ENCODE measurements around the gene C1orf116.

Gene C1orf116

DNA sequence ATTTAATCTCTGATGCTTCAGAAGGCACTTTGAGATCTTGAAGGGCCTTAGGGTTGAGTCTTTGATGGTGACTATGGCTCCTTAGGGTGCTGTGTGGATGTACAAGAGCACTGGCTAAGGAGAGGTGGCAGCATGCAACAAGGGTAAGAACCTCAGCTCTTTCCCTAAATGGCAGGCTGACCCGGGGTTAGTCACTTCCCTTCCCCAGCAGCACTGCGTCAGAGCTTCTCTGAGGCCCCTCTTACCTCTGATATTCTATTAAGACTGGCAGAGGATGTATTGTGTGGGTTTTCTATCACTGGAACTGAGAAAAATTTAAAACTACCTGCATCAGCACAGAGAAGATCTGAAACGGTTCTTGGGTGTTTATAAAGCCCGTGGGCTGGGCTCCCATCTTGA, 11.8 kb downstream of the C1orf116 start:
- no peak overlapping the region for H3K4me3 ChIP-seq (ENCODE audit: low read depth in 1 of 2, low read length in 1 of 2)
- no peaks in the 10 kb centered on the region for H3K4me1 ChIP-seq (ENCODE audit: control insufficient read depth in 1 of 2, insufficient read depth in 1 of 2, low read depth in 1 of 2, low read length in 1 of 2)
- no peaks in the 10 kb centered on the region for H3K9me3 ChIP-seq
- TF ChIP-seq, protein P1, sequence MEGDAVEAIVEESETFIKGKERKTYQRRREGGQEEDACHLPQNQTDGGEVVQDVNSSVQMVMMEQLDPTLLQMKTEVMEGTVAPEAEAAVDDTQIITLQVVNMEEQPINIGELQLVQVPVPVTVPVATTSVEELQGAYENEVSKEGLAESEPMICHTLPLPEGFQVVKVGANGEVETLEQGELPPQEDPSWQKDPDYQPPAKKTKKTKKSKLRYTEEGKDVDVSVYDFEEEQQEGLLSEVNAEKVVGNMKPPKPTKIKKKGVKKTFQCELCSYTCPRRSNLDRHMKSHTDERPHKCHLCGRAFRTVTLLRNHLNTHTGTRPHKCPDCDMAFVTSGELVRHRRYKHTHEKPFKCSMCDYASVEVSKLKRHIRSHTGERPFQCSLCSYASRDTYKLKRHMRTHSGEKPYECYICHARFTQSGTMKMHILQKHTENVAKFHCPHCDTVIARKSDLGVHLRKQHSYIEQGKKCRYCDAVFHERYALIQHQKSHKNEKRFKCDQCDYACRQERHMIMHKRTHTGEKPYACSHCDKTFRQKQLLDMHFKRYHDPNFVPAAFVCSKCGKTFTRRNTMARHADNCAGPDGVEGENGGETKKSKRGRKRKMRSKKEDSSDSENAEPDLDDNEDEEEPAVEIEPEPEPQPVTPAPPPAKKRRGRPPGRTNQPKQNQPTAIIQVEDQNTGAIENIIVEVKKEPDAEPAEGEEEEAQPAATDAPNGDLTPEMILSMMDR (IDR thresholded peaks at IDR 0.05) = no peak
- H3K27me3 ChIP-seq = no peaks in the 10 kb centered on the region
- no peak overlapping the region for H3K27ac ChIP-seq
- H3K36me3 ChIP-seq = no peaks in the 10 kb centered on the region

DNA sequence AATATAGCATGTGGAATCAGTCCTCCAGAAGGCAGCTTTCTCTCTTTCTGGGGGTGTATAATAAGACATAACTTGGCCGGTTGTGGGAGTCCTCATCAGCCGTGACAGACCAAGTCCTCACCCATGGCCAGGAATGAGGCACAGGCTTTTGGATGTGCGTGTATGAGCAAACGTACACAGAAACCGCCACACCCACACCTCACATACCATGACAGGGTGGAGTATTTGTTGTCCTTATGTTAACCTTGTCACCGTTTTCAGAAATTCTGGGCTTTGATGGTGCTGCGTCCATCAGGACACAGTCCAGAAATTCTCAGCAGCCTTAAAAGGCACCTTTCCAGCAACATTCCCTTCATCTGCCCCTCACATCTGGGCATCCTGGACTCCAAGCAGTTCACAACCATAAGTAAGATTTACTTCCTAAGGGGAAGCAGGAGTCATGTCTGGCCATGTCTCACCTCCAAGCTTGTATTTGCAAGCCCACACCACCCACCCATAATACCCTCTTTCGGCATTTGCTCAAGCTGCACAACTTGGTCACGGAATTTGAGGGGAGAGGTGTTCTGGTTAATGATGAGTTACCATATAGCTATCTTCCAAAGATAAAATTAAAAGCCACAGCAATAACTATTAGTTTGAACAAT, 12.4 kb downstream of the C1orf116 start:
- H3K27ac ChIP-seq = no peak overlapping the region
- no peaks in the 10 kb centered on the region for H3K4me1 ChIP-seq (ENCODE audit: control insufficient read depth in 1 of 2, insufficient read depth in 1 of 2, low read depth in 1 of 2, low read length in 1 of 2)
- TF ChIP-seq, protein P1 (IDR thresholded peaks at IDR 0.05) = no peak
- H3K9me3 ChIP-seq = no peaks in the 10 kb centered on the region
- H3K4me3 ChIP-seq (ENCODE audit: low read depth in 1 of 2, low read length in 1 of 2) = no peak overlapping the region
- H3K27me3 ChIP-seq = no peaks in the 10 kb centered on the region
- no peaks in the 10 kb centered on the region for H3K36me3 ChIP-seq

DNA sequence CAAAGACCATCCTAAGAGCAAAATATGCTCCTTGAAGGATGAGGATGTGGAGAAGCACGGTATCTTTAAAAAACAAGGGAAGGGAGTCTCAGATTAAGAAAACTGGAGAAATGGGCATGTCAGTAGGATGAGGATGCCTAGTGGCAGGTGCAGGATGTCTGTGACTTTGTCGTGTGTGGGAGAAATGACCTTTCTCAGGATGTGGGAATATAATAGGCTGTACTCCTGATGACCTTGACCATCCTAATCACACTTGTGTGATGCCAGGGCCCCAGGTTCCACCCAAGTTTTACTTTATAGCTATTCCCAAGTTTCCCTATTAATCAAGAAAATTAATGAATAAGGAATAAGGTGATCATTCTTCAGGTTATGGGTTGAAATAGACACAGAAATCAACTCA, 12.9 kb downstream of the C1orf116 start:
- Histone ChIP-seq H3K4me3 (ENCODE audit: low read depth in 1 of 2, low read length in 1 of 2) (no peak overlapping the region), H3K27me3 (no peaks in the 10 kb centered on the region), H3K9me3 (no peaks in the 10 kb centered on the region), H3K27ac (no peak overlapping the region), H3K36me3 (no peaks in the 10 kb centered on the region), H3K4me1 (ENCODE audit: control insufficient read depth in 1 of 2, insufficient read depth in 1 of 2, low read depth in 1 of 2, low read length in 1 of 2) (no peaks in the 10 kb centered on the region)
- TF ChIP-seq, protein P1 (IDR thresholded peaks at IDR 0.05) = no peak

DNA sequence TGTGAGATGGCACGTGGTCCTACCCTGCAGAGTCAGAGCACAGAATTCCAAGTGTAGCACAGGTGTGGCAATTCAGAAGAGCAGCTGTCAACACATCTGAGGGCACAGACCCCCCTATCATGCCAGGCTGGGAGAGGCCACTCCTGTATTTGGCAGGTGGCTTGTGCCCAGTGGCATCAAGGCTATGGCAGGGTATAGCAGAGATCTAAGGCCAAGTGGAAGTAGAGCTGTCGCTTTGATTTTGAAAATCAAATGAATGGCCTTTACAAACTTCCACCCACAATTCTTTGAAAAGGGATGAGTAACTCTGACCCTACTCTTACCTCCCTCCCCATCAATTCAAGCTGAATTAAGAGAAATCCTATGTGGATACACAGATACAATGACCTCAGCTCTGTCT, 13.4 kb downstream of the C1orf116 start:
- Histone ChIP-seq H3K9me3 (no peaks in the 10 kb centered on the region), H3K4me3 (ENCODE audit: low read depth in 1 of 2, low read length in 1 of 2) (no peak overlapping the region), H3K36me3 (no peaks in the 10 kb centered on the region), H3K27ac (no peak overlapping the region), H3K27me3 (no peaks in the 10 kb centered on the region), H3K4me1 (ENCODE audit: control insufficient read depth in 1 of 2, insufficient read depth in 1 of 2, low read depth in 1 of 2, low read length in 1 of 2) (no peaks in the 10 kb centered on the region)
- TF ChIP-seq, protein P1 (IDR thresholded peaks at IDR 0.05) = no peak

DNA sequence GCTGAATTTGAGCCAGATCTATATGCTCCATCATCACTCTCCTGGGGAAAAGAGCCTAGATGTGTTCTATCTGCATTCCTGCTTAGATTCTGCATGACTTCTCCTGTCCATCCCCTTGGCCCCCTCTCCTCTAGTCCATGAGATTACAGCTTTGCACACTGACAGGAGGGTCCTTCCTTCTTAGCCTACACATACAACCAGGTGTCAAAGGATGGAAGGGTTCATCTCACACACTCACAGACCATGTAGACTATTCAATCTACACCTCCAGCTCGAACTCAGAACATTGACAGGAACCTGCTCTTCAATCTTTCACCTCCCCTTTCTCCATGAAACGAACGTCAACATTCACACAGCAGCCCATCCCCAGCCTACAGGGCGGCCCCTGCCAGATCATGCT, 13.8 kb downstream of the C1orf116 start:
- Histone ChIP-seq H3K27ac (no peak overlapping the region), H3K9me3 (no peaks in the 10 kb centered on the region), H3K4me1 (ENCODE audit: control insufficient read depth in 1 of 2, insufficient read depth in 1 of 2, low read depth in 1 of 2, low read length in 1 of 2) (no peaks in the 10 kb centered on the region), H3K27me3 (no peaks in the 10 kb centered on the region), H3K4me3 (ENCODE audit: low read depth in 1 of 2, low read length in 1 of 2) (no peak overlapping the region), H3K36me3 (no peaks in the 10 kb centered on the region)
- TF ChIP-seq, protein P1 (IDR thresholded peaks at IDR 0.05) = no peak

Measured in neutrophil (primary cell).